Panc1 (cell line): Measurements from ENCODE around the gene JCHAIN. TPM values are rescaled to one million over a fixed set of nuclear protein-coding genes. Genes with fewer than 3 reads are reported as not detected.

Experiments used
- ATAC-seq: fragments of 200-7000 bp; cut with Tn5 transposase; 2 replicates; pipeline ENCODE4 v1.9.1; 2020; ENCODE audit warnings: mild to moderate bottlenecking, moderate library complexity
- BruUV-seq: library from RNA; stranded (reverse); fragments of 400-500 nt; replicated peaks from 2 replicates; lab custom pipeline; 2021; lab: Mats Ljungman, UMichigan
- CTCF ChIA-PET: fragments of 300-600 bp; sonication (Branson Sonifier 250); formaldehyde crosslinking; loops from one replicate; lab custom pipeline; 2022; ENCODE audit warnings: antibody characterized with exemption; lab: Charles Lee
- POLR2A ChIA-PET: fragments of 300-600 bp; sonication (Branson Sonifier 250); formaldehyde crosslinking; loops from one replicate; lab custom pipeline; 2022; ENCODE audit warnings: antibody characterized with exemption; lab: Charles Lee
- DNase-seq: peaks from one replicate; pipeline ENCODE4 v3.0.0-alpha.2; 2010; ENCODE audit warnings: low read depth, low spot score
- H3K27ac ChIP-seq: 2 replicates; pipeline ENCODE4 v1.5.1; 2011; ENCODE audit warnings: mild to moderate bottlenecking, low read length, inconsistent platforms
- H3K27me3 ChIP-seq: fragments of 200-500 bp; sonication (Bioruptor generic); 2 replicates; pipeline ENCODE4 v1.6.0; 2014; ENCODE audit warnings: low read length, inconsistent platforms; ENCODE audit not compliant: control insufficient read depth, insufficient read depth
- H3K36me3 ChIP-seq: fragments of 200-500 bp; sonication (Bioruptor generic); 2 replicates; pipeline ENCODE4 v1.5.1; 2014; ENCODE audit warnings: inconsistent platforms, mild to moderate bottlenecking, low read length, moderate library complexity; ENCODE audit not compliant: control insufficient read depth, insufficient read depth
- H3K4me1 ChIP-seq: 2 replicates; pipeline ENCODE4 v1.5.1; 2011; ENCODE audit warnings: inconsistent platforms, mild to moderate bottlenecking, low read length, moderate library complexity; ENCODE audit not compliant: control insufficient read depth, insufficient read depth
- H3K4me3 ChIP-seq, 2 experiments: 2 replicates each; pipeline ENCODE4 v1.5.1; 2011 to 2012; ENCODE audit warnings: low read depth in 2 of 2, low read length in 2 of 2, mild to moderate bottlenecking in 2 of 2, inconsistent platforms in 1 of 2, moderate library complexity in 1 of 2
- H3K9me3 ChIP-seq: fragments of 200-500 bp; sonication (Bioruptor generic); 2 replicates; pipeline ENCODE4 v1.5.1; 2014; ENCODE audit warnings: low read depth, mild to moderate bottlenecking, inconsistent platforms, low read length, moderate library complexity; ENCODE audit not compliant: control insufficient read depth, insufficient read depth
- POLR2AphosphoS5 ChIP-seq: IDR thresholded peaks from 2 replicates; pipeline ENCODE4 v1.6.1; 2012; ENCODE audit warnings: mild to moderate bottlenecking, low read depth, low read length, moderate library complexity
- SIN3A ChIP-seq: IDR thresholded peaks from 2 replicates; pipeline ENCODE4 v1.6.1; 2012; ENCODE audit warnings: low read depth, mild to moderate bottlenecking, low read length, moderate library complexity, borderline replicate concordance; ENCODE audit not compliant: insufficient read depth
- TCF7L2 ChIP-seq: IDR thresholded peaks from 2 replicates; pipeline ENCODE4 v1.6.1; 2011; ENCODE audit warnings: mild to moderate bottlenecking, low read depth, low read length, inconsistent platforms
- in situ Hi-C: cut with HindIII; loops from 2 replicates; pipeline ENCODE4 v1.10.0; 2016; ENCODE audit warnings: low sequenced_read_pairs, low pct_unique_long_range_greater_than_20kb
- intact Hi-C: fragments of 100-400 bp; cut with micrococcal nuclease; formaldehyde crosslinking; loops from one replicate; pipeline ENCODE4 v1.10.0; 2022; ENCODE audit not compliant: unreplicated experiment
- total RNA-seq: library from RNA; stranded (reverse); gene quantifications from one replicate; pipeline ENCODE4 v1.2.1, GENCODE V29; 2021; ENCODE audit not compliant: unreplicated experiment
- TF ChIP-seq, protein P1 (sequence below), 2 experiments: IDR thresholded peaks; 2 replicates each; pipeline ENCODE4 v1.6.1; 2011 to 2012; ENCODE audit warnings: low read depth in 2 of 2, control low read depth in 1 of 2, low read length in 1 of 2, mild to moderate bottlenecking in 1 of 2, moderate library complexity in 1 of 2; ENCODE audit not compliant: insufficient read depth in 1 of 2
- TF ChIP-seq, protein P2 (sequence below): fragments of 450-650 bp; IDR thresholded peaks from 2 replicates; pipeline ENCODE4 v1.5.1; 2017; ENCODE audit warnings: mild to moderate bottlenecking

The JCHAIN gene
- total RNA-seq, 1 experiment from 2014 or later = 0.36 TPM

DNA sequence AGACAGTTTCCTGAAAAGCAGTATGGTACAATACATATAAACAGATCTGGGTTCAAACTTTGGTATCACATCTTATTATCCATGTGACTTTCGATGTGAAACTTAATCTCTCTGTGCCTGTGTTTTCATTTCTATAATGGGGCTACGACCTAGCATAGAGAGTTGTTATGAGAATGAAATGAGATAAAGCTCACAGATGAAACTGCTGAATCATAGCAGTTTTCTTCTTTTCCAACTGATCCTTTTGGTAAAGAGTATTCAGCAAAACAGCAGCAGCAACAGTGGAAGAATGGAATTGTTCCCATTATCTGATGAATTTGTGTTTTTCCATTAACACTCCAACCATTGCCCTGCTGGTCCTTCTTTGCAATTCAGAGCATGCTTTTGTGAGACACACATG lies 58.0 kb downstream of the JCHAIN start:
- in situ Hi-C loops (no loop called here), intact Hi-C loops (no loop called here)
- no peak for ATAC-seq
- ChIA-PET CTCF (no interaction called here), POLR2A (no interaction called here)
- H3K4me3 ChIP-seq = no peak overlapping the region
- BruUV-seq = no TSS peak
- TF ChIP-seq TCF7L2 = no peak
- TF ChIP-seq, protein P1, sequence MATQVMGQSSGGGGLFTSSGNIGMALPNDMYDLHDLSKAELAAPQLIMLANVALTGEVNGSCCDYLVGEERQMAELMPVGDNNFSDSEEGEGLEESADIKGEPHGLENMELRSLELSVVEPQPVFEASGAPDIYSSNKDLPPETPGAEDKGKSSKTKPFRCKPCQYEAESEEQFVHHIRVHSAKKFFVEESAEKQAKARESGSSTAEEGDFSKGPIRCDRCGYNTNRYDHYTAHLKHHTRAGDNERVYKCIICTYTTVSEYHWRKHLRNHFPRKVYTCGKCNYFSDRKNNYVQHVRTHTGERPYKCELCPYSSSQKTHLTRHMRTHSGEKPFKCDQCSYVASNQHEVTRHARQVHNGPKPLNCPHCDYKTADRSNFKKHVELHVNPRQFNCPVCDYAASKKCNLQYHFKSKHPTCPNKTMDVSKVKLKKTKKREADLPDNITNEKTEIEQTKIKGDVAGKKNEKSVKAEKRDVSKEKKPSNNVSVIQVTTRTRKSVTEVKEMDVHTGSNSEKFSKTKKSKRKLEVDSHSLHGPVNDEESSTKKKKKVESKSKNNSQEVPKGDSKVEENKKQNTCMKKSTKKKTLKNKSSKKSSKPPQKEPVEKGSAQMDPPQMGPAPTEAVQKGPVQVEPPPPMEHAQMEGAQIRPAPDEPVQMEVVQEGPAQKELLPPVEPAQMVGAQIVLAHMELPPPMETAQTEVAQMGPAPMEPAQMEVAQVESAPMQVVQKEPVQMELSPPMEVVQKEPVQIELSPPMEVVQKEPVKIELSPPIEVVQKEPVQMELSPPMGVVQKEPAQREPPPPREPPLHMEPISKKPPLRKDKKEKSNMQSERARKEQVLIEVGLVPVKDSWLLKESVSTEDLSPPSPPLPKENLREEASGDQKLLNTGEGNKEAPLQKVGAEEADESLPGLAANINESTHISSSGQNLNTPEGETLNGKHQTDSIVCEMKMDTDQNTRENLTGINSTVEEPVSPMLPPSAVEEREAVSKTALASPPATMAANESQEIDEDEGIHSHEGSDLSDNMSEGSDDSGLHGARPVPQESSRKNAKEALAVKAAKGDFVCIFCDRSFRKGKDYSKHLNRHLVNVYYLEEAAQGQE (IDR thresholded peaks at IDR 0.05; ENCODE audit: insufficient read depth in 1 of 2, low read depth in 2 of 2, low read length in 1 of 2) = no peak
- no peak for TF ChIP-seq POLR2AphosphoS5
- TF ChIP-seq, protein P2, sequence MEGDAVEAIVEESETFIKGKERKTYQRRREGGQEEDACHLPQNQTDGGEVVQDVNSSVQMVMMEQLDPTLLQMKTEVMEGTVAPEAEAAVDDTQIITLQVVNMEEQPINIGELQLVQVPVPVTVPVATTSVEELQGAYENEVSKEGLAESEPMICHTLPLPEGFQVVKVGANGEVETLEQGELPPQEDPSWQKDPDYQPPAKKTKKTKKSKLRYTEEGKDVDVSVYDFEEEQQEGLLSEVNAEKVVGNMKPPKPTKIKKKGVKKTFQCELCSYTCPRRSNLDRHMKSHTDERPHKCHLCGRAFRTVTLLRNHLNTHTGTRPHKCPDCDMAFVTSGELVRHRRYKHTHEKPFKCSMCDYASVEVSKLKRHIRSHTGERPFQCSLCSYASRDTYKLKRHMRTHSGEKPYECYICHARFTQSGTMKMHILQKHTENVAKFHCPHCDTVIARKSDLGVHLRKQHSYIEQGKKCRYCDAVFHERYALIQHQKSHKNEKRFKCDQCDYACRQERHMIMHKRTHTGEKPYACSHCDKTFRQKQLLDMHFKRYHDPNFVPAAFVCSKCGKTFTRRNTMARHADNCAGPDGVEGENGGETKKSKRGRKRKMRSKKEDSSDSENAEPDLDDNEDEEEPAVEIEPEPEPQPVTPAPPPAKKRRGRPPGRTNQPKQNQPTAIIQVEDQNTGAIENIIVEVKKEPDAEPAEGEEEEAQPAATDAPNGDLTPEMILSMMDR = no peak
- TF ChIP-seq SIN3A = no peak
- no peaks in the 10 kb centered on the region for H3K27me3 ChIP-seq
- H3K27ac ChIP-seq = no peak overlapping the region
- no peaks in the 10 kb centered on the region for H3K36me3 ChIP-seq
- H3K9me3 ChIP-seq = no peaks in the 10 kb centered on the region
- H3K4me1 ChIP-seq = no peaks in the 10 kb centered on the region; the same call in 1 of the 2 replicates
- no peak for DNase-seq

DNA sequence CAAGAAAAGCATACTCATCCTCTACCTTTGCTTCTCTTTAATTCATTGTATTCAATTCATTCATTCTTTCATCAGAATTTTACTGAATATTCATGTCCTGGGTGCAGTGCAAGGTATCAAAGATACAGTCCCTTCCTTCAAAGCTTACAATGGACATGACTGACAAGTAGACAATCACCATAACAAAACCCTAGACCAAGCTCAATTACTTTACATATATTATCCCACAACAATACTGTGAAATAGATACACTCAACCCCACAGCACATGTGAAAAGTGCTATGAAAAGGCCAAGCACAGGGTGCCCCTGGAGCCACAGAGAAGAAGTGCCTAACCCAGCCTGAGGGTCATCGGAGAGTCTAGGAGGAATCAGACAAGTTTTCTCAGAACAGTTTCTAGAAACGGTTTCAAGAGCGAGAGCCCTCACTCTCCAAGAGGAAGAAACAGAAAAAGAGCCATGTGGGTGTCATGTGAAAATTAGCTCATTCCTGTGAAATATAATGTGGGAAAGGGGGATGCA lies 58.9 kb downstream of the JCHAIN start:
- Histone ChIP-seq H3K36me3 (no peaks in the 10 kb centered on the region), H3K9me3 (no peaks in the 10 kb centered on the region), H3K27me3 (no peaks in the 10 kb centered on the region), H3K4me1 (no peaks in the 10 kb centered on the region; the same call in 1 of the 2 replicates), H3K4me3 (no peak overlapping the region), H3K27ac (no peak overlapping the region)
- DNase-seq (no peak), ATAC-seq (no peak)
- ChIA-PET CTCF (no interaction called here), POLR2A (no interaction called here)
- in situ Hi-C loops = no loop called here
- no TSS peak for BruUV-seq
- intact Hi-C loops = no loop called here
- TF ChIP-seq, protein P1 (IDR thresholded peaks at IDR 0.05; ENCODE audit: insufficient read depth in 1 of 2, low read depth in 2 of 2, low read length in 1 of 2) = no peak
- TF ChIP-seq POLR2AphosphoS5 = no peak
- TF ChIP-seq, protein P2 = no peak
- no peak for TF ChIP-seq TCF7L2
- TF ChIP-seq SIN3A = no peak
